GM12878 (cell line): ENCODE data around the gene RASAL1.

Experiments used
- CHD4 ChIP-seq: fragments of 200-600 bp; sonication (generic); IDR thresholded peaks from 2 replicates; pipeline ENCODE4 v1.6.1; 2016; ENCODE audit warnings: mild to moderate bottlenecking
- LARP7 ChIP-seq: fragments of 450-650 bp; IDR thresholded peaks from 2 replicates; pipeline ENCODE4 v1.6.1; 2017; ENCODE audit warnings: mild to moderate bottlenecking
- MYC ChIP-seq: IDR thresholded peaks from 2 replicates; pipeline ENCODE4 v1.6.1; 2011; ENCODE audit warnings: mild to moderate bottlenecking, low read length, moderate library complexity, inconsistent platforms; ENCODE audit not compliant: insufficient read depth, insufficient replicate concordance, insufficient read length, severe bottlenecking
- POLR2AphosphoS5 ChIP-seq: IDR thresholded peaks from 2 replicates; pipeline ENCODE4 v1.6.1; 2011; ENCODE audit warnings: mild to moderate bottlenecking, low read length, inconsistent platforms
- TF ChIP-seq, protein P1 (sequence below), 3 experiments: IDR thresholded peaks in 2 of 3; conservative IDR thresholded peaks in 1 of 3; 2 replicates each; pipeline ENCODE4 v1.5.1; 2011; ENCODE audit warnings: low read depth in 3 of 3, low read length in 3 of 3, mild to moderate bottlenecking in 3 of 3, control low read depth in 2 of 3, moderate library complexity in 2 of 3, inconsistent platforms in 1 of 3, mixed read lengths in 1 of 3; ENCODE audit not compliant: control insufficient read depth in 2 of 3, insufficient read depth in 1 of 3; ENCODE audit errors: extremely low read depth in 1 of 3
- TF ChIP-seq, protein P2 (sequence below): IDR thresholded peaks from 2 replicates; pipeline ENCODE4 v1.6.1; 2011; ENCODE audit warnings: mild to moderate bottlenecking, low read depth, low read length, moderate library complexity; ENCODE audit not compliant: insufficient replicate concordance
- TF ChIP-seq, protein P3 (sequence below): fragments of 450-650 bp; formaldehyde crosslinking; IDR thresholded peaks from 2 replicates; pipeline ENCODE4 v1.5.0; 2022; ENCODE audit warnings: mild to moderate bottlenecking, missing genetic modification characterization

DNA sequence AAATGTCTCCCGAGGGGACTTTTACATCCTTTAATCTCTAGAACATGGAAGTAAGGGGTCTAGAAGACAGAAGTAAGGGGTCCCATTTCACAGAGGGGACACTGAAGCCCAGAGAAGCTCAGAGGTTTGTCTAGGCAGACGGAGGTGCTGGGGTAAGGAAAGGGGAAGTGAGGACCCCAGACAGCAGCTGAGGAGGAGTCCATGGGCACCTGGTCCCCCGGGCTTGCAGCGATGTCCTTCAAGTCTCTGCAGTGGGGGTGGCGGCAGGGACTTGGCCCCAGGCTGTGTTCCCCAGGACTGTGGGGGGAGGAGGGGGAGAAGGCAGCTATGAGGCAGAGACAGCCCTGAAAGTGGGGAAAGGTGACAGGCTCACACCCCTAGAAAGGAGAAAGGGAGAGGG is 48.4 kb downstream of the RASAL1 start:
- TF ChIP-seq, protein P1, sequence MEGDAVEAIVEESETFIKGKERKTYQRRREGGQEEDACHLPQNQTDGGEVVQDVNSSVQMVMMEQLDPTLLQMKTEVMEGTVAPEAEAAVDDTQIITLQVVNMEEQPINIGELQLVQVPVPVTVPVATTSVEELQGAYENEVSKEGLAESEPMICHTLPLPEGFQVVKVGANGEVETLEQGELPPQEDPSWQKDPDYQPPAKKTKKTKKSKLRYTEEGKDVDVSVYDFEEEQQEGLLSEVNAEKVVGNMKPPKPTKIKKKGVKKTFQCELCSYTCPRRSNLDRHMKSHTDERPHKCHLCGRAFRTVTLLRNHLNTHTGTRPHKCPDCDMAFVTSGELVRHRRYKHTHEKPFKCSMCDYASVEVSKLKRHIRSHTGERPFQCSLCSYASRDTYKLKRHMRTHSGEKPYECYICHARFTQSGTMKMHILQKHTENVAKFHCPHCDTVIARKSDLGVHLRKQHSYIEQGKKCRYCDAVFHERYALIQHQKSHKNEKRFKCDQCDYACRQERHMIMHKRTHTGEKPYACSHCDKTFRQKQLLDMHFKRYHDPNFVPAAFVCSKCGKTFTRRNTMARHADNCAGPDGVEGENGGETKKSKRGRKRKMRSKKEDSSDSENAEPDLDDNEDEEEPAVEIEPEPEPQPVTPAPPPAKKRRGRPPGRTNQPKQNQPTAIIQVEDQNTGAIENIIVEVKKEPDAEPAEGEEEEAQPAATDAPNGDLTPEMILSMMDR (IDR thresholded peaks at IDR 0.05 in 2 of 3, conservative IDR thresholded peaks at IDR 0.05 in 1 of 3; ENCODE audit: control insufficient read depth in 2 of 3, extremely low read depth in 1 of 3, insufficient read depth in 1 of 3, low read depth in 3 of 3, low read length in 3 of 3), result no peak
- no peak for TF ChIP-seq POLR2AphosphoS5
- TF ChIP-seq, protein P2, sequence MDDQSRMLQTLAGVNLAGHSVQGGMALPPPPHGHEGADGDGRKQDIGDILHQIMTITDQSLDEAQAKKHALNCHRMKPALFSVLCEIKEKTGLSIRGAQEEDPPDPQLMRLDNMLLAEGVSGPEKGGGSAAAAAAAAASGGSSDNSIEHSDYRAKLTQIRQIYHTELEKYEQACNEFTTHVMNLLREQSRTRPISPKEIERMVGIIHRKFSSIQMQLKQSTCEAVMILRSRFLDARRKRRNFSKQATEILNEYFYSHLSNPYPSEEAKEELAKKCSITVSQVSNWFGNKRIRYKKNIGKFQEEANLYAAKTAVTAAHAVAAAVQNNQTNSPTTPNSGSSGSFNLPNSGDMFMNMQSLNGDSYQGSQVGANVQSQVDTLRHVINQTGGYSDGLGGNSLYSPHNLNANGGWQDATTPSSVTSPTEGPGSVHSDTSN, result no peak
- TF ChIP-seq, protein P3, sequence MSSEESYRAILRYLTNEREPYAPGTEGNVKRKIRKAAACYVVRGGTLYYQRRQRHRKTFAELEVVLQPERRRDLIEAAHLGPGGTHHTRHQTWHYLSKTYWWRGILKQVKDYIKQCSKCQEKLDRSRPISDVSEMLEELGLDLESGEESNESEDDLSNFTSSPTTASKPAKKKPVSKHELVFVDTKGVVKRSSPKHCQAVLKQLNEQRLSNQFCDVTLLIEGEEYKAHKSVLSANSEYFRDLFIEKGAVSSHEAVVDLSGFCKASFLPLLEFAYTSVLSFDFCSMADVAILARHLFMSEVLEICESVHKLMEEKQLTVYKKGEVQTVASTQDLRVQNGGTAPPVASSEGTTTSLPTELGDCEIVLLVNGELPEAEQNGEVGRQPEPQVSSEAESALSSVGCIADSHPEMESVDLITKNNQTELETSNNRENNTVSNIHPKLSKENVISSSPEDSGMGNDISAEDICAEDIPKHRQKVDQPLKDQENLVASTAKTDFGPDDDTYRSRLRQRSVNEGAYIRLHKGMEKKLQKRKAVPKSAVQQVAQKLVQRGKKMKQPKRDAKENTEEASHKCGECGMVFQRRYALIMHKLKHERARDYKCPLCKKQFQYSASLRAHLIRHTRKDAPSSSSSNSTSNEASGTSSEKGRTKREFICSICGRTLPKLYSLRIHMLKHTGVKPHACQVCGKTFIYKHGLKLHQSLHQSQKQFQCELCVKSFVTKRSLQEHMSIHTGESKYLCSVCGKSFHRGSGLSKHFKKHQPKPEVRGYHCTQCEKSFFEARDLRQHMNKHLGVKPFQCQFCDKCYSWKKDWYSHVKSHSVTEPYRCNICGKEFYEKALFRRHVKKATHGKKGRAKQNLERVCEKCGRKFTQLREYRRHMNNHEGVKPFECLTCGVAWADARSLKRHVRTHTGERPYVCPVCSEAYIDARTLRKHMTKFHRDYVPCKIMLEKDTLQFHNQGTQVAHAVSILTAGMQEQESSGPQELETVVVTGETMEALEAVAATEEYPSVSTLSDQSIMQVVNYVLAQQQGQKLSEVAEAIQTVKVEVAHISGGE, result no peak
- no peak for TF ChIP-seq MYC
- TF ChIP-seq CHD4, result no peak
- no peak for TF ChIP-seq LARP7
